GM11168 (cell line): Measurements from ENCODE around the gene P2RX1.

Experiments used
- in situ Hi-C: fragments of 300-500 bp; cut with MboI; formaldehyde crosslinking; loops from one replicate; pipeline ENCODE4 v1.12.0; 2022; ENCODE audit warnings: low sequenced_read_pairs; ENCODE audit not compliant: unreplicated experiment

P2RX1 gene

DNA sequence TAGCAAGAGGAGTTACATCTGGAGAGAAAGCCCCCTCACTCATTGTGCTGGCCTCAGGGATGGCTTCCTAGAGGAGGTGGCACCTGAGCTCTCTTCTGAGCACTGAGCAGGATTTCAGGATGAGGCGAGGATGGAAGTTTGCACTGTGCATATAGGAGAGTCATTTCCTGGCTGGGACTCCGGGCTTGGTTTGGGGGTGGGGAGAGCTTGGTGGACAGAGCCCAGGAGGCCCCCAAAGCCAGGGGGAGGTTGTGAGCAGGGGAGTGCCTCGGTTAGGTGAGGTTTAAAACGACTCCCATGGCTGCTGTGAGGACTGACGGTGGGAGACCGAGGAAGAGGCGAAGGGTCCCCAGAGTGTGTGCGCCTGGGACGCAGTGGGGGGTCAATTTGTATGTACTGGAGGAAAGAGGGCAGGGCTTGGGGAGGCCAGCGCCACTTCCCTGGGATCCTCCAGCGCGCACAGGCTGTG is 24.6 kb downstream of the P2RX1 start:
- in situ Hi-C loops = no loop called here

- in situ Hi-C loops = no loop called here
Observed at GRCh38 chr17:3890878-3891219, 25.4 kb downstream of the P2RX1 start.

DNA sequence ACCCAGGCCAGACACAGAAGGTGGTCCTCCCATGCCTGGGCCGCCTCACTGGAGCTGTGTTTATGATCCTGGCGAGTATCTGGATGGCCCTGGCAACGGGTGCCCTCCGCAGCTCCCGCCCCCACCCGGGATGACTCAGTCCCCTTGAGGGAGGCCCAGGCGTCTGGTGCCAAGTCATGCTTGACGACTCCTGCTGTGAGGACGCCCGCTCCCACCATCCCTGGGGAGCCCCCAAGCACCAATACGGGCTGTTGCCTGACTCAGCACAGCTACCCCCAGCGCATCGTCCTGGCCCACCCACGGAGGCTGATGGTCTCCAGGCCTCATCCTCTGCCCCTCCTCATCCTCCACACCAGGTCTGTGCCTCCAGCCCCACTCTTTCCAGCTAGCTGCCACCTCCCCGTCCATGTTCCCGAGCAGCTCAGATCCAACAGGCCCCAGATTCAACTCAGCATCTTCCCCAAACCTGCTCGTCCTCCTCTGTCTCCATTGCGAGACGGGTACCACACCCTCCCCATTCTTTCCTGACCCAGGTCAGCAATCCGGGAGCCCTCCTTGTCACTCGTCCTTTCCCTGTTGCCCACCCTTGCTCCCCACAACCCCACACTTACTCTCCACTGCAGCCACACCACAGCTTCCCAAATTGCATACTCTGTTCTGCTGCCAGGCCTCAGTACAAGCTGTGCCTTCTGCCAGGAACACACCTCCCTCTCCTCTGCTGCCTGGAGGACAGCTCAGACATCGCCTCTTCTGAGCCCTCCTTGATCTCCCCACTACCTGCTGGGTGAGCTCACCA is 26.0 kb downstream of the P2RX1 start:
- in situ Hi-C loops = no loop called here

- in situ Hi-C loops = no loop called here
Observed at GRCh38 chr17:3889325-3890012, 26.8 kb downstream of the P2RX1 start.

DNA sequence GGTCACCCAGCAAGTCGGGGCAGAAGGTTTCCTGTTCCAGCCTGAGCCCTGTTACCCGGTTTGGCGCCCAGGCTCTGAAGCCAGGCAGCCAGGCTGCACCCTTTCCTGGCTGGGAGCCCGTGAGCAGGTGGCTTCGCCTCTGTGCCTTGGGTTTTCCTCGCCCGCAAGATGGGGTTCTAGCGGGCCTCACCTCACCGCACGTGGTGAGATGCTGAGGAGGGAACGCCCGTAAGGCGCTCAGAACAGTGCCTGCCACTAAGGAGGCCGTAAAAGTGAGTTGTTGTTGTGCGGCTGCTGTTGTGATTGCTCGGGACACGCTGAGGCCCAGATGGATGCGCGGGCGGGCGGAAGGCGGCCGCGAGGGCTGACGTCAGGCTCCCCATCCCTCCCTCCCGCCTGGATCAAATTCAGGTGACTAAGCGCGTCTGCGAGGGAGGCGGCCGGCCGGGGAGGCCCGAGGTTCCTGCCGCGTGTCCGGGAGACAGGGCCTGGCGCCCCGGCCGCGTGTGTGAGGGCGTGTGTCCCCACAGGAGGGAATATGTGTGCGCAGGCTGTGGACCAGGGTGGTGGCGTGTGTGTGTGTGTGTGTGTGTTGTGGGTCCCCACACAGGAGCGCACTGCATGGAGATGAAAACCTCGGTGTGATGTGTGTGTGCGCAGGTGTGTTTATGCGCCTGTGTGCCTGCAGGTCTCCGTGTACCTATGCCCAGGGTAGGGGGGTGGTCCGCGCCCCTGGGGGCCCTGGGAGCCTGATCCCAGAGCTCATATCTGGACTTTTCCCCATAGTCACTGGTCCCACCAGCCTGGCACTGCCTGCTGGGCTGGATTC is 27.7 kb downstream of the P2RX1 start:
- in situ Hi-C loops = no loop called here

DNA sequence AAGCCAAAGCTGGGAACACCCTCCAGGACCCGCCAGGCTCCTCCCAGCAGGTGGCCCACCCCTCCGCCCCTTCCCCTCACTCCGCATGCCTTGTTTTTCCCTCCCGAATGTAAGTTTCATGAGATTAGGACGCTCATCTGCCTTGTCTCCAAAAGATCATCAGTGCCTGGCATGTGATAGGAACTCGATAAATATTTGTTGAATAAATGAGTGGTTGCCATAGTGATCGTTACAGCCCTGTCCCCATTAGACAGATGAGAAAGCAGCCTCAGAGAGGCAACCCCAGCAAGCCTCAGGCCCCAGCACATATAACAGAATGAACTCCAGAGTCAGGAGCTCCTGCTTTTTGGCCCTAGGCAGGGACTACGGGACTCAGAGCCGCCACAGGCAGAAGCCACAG is 28.5 kb downstream of the P2RX1 start:
- in situ Hi-C loops = no loop called here

DNA sequence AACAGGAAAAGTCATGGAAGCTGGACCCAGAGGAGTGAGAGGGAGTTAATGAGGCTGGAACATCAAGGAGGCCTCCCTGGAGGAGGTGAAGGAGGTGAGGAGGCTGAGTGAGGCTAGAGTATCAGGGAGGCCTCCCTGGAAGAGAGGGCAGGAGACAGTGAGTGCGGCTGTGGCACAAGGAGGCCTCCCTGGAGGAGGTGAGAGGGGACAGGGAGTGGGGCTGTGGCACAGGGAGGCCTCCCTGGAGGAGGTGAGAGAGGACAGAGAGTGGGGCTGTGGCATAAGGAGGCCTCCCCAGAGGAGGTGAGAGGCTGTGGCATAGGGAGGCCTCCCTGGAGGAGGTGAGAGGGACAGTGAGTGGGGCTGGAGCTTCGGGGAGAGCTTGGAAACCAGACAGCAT is 28.9 kb downstream of the P2RX1 start:
- in situ Hi-C loops = no loop called here

DNA sequence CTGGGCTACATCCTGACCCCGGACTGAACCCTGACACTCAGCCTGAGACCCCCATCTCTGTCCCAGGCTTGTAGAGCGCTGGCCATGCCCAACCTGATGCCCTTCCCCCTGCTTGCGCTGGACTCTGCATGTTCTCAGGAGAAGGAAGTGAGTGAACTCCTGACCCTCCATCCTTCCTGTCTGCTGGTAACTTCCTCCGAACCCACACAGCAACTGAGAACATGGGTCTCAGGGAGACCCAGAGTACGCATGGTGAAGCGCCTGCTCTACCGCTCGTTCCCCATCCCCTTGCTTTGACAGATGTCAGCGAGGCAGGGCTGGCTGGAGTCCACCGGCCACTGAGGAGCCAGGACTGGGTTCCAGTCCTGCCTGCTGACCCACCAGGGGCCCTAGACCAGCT is 29.5 kb downstream of the P2RX1 start:
- in situ Hi-C loops = no loop called here

- in situ Hi-C loops = no loop called here
Observed at GRCh38 chr17:3885970-3886369, 30.3 kb downstream of the P2RX1 start.

DNA sequence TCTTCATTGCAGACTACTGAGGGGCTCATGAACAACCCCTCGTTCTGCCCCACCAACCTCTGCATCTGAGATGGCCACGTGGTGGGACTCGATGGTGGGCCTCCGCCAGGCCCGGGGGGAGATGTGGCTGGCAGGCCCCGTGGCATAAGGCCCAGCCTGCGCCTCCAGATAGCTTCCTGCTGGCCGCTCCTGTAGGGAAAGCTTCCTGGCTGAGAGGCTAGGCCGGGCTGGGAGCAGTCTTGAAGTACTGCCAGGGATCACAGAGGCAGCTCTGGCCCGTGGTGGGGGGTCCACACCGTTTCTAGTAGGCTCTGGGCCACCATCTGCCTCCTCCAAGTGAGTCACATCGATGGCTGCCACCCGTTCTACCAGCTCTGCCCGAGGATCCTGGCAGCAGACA is 31.0 kb downstream of the P2RX1 start:
- in situ Hi-C loops = no loop called here

DNA sequence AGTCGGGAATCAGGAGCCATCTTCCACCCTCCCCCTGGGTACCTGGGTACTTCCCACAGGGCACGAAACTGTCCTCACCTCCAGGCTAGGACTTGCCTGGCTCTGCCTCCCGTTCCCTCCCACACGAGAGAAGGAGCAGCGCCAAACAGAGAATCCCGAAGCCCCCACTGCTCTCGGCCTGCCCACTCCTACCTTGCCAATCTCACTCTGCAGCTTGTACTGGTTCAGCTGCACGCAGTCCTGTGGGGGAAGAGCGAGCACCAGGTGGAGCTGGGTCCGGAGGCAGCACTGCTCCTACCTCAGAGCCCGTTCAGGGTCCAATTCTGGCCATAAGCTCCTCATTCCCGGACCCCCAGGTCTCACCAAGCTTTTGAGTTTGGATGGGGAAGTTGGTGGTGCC is 32.1 kb downstream of the P2RX1 start:
- in situ Hi-C loops = no loop called here

DNA sequence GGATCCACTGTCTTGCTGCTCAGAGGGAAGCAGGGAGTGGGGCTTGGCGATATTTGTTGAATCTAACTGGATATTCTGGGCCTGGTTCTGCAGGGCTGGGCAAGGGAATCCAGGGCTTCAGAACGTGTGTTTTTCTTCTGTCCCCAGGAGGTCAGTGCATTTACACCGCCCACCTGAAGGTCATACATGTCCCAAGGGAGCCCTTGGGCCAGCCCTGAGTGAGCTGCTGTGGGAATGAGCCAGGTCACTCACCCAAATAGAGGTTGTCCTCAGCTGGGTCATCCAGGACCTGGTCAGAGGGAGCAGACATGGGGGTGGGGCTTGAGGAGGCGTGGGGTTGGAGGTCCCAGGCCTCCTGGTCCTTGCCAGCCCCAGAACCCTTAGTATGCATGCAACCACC is 34.0 kb downstream of the P2RX1 start:
- in situ Hi-C loops = no loop called here

DNA sequence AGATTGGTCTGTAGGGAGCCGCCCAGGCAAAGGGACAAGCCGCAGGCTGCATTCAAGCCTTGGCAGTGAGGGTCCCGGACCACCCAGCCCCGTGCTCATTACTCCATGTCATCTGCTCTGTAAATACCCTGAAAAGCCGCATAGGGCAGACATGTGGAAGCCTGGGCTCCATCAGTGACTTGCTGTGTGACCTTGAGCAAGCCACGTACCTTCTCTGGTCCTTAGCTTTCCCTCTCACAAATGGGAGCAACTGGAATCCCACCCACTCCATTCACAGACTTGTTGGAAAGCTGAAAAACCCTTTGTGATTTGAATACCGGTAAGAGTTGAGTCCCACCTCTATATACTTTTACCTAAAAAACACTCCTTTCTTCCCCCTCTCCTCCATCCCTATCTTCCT is 35.3 kb downstream of the P2RX1 start:
- in situ Hi-C loops = no loop called here

- in situ Hi-C loops = no loop called here
Observed at GRCh38 chr17:3879591-3880417, 36.5 kb downstream of the P2RX1 start.

- in situ Hi-C loops = no loop called here
Observed at GRCh38 chr17:3879186-3879585, 37.1 kb downstream of the P2RX1 start.

GRCh38 chr17:3877220-3877619 is 39.0 kb downstream of the P2RX1 start:
- in situ Hi-C loops = no loop called here

DNA sequence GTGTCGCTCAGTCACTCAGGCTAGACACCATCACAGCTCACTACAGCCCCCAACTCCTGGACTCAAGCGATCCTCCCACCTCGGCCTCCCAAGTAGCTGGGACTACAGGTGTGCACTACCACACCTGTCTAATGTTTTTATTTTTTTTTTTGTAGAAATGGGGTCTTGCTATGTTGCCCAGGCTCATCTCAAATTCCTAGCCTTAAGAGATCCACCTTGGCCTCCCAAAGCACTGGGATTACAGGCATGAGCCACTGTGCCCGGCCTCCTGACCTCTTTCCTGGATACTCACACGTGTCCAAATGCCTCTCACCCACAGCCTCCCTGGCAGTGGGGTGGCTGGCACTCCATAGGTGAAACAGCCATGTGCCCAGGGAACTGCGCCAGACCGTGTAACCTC is 40.9 kb downstream of the P2RX1 start:
- in situ Hi-C loops = no loop called here

GRCh38 chr17:3873862-3874261 is 42.4 kb downstream of the P2RX1 start:
- in situ Hi-C loops = no loop called here

- in situ Hi-C loops = no loop called here
Observed at GRCh38 chr17:3870871-3871306, 45.4 kb downstream of the P2RX1 start.

- in situ Hi-C loops = no loop called here
Observed at GRCh38 chr17:3867606-3868005, 48.7 kb downstream of the P2RX1 start.
